Peyer's patch (tissue), 4 donors: ENCODE data around the gene LMO2.

ENCODE experiments used
- POLR2A ChIP-seq, 2 donors: fragments of 450-650 bp; IDR thresholded peaks; one replicate each; pipeline ENCODE4 v1.5.1; 2017; ENCODE audit warnings: antibody characterized with exemption in 2 of 2, mild to moderate bottlenecking in 2 of 2, moderate library complexity in 2 of 2
- TF ChIP-seq, protein P1 (sequence below), 6 experiments: fragments of 450-650 bp in 4 of 6; fragments of 200-600 bp in 2 of 6; sonication (generic) in 1 of 6; IDR thresholded peaks; one replicate each; pipeline ENCODE4 v1.5.1; 2017 to 2019; ENCODE audit warnings: antibody characterized with exemption in 6 of 6, mild to moderate bottlenecking in 3 of 6, moderate library complexity in 1 of 6

DNA sequence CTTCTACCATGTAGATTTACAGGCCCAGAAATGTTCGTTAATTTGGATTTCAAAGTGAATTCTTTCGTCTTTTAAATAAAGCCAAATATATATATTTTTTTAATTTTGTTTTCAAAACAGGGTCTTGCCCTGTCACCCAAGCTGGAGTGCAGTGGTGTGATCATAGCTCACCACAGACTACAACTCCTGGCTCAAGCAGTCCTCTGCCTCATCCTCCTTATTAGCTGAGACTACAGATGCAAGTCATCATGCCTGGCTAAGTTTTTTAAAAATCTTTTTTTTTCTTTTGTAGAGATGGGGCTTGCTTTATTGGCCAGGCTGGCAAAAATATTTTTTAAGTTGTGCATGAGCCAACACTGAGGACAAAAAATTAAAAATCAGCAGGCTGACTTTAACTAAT lies 5.0 kb upstream of the LMO2 start:
- TF ChIP-seq, protein P1, sequence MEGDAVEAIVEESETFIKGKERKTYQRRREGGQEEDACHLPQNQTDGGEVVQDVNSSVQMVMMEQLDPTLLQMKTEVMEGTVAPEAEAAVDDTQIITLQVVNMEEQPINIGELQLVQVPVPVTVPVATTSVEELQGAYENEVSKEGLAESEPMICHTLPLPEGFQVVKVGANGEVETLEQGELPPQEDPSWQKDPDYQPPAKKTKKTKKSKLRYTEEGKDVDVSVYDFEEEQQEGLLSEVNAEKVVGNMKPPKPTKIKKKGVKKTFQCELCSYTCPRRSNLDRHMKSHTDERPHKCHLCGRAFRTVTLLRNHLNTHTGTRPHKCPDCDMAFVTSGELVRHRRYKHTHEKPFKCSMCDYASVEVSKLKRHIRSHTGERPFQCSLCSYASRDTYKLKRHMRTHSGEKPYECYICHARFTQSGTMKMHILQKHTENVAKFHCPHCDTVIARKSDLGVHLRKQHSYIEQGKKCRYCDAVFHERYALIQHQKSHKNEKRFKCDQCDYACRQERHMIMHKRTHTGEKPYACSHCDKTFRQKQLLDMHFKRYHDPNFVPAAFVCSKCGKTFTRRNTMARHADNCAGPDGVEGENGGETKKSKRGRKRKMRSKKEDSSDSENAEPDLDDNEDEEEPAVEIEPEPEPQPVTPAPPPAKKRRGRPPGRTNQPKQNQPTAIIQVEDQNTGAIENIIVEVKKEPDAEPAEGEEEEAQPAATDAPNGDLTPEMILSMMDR (IDR thresholded peaks at IDR 0.05): no peak
- TF ChIP-seq POLR2A (IDR thresholded peaks at IDR 0.05): no peak
